MM.1S (cell line): ENCODE measurements around the gene FAM153A.
"Not testable (repeated sequence)": the region's sequence is repeated elsewhere in the genome, so short reads cannot be mapped to it uniquely, and the experiment has no call there.

Experiments used
- DNase-seq: peaks from one replicate; pipeline ENCODE4 v3.0.0-alpha.2; 2015
- H2AFZ ChIP-seq: fragments of 300-600 bp; sonication (generic); 2 replicates; pipeline ENCODE4 v1.6.0; 2016; ENCODE audit warnings: antibody characterized with exemption, low read length
- H3F3A ChIP-seq: fragments of 300-600 bp; sonication (generic); 2 replicates; pipeline ENCODE4 v1.6.1; 2016; ENCODE audit warnings: mild to moderate bottlenecking, antibody characterized with exemption, low read length, moderate library complexity, mixed read lengths; ENCODE audit not compliant: insufficient read depth
- H3K27ac ChIP-seq: fragments of 300-600 bp; sonication (generic); 2 replicates; pipeline ENCODE4 v1.5.1; 2016; ENCODE audit warnings: mild to moderate bottlenecking, low read length
- H3K27me3 ChIP-seq: fragments of 300-600 bp; sonication (generic); replicated peaks from 2 replicates; pipeline ENCODE4 v1.6.0; 2016; ENCODE audit warnings: low read length; ENCODE audit not compliant: insufficient read depth
- H3K36me3 ChIP-seq: fragments of 300-600 bp; sonication (generic); replicated peaks from 2 replicates; pipeline ENCODE4 v1.6.1; 2016; ENCODE audit warnings: mild to moderate bottlenecking, low read length, mixed read lengths; ENCODE audit not compliant: insufficient read depth
- H3K4me1 ChIP-seq: fragments of 300-600 bp; sonication (generic); 2 replicates; pipeline ENCODE4 v1.6.1; 2016; ENCODE audit warnings: low read length, mixed read lengths
- H3K4me2 ChIP-seq: fragments of 300-600 bp; sonication (generic); 2 replicates; pipeline ENCODE4 v1.6.0; 2016; ENCODE audit warnings: low read depth, low read length
- H3K4me3 ChIP-seq: fragments of 300-600 bp; sonication (generic); 2 replicates; pipeline ENCODE4 v1.5.1; 2016; ENCODE audit warnings: low read length, mixed read lengths
- H3K79me2 ChIP-seq: fragments of 300-600 bp; sonication (generic); 2 replicates; pipeline ENCODE4 v1.6.1; 2016; ENCODE audit warnings: mixed run types, low read length, mixed read lengths
- H3K9ac ChIP-seq: fragments of 300-600 bp; sonication (generic); 2 replicates; pipeline ENCODE4 v1.6.1; 2016; ENCODE audit warnings: low read length, mixed read lengths
- H3K9me2 ChIP-seq: fragments of 300-600 bp; sonication (generic); replicated peaks from 2 replicates; pipeline ENCODE4 v1.6.1; 2016; ENCODE audit warnings: mild to moderate bottlenecking, low read length, mixed read lengths; ENCODE audit not compliant: insufficient read depth
- H3K9me3 ChIP-seq: fragments of 300-600 bp; sonication (generic); replicated peaks from 2 replicates; pipeline ENCODE4 v1.6.1; 2016; ENCODE audit warnings: mild to moderate bottlenecking, low read length, mixed read lengths; ENCODE audit not compliant: insufficient read depth
- H4K20me1 ChIP-seq: fragments of 300-600 bp; sonication (generic); 2 replicates; pipeline ENCODE4 v1.6.1; 2016; ENCODE audit warnings: mild to moderate bottlenecking, low read length, moderate library complexity, mixed read lengths; ENCODE audit not compliant: insufficient read depth

The FAM153A gene

GRCh38 chr5:177771206-177771605 is 11.5 kb downstream of the FAM153A start:
- not testable (repeated sequence) for H2AFZ ChIP-seq, H3K9me2 ChIP-seq, H4K20me1 ChIP-seq, H3K27ac ChIP-seq, H3K4me1 ChIP-seq, H3K9me3 ChIP-seq, H3K4me2 ChIP-seq, DNase-seq, H3F3A ChIP-seq, H3K27me3 ChIP-seq, H3K4me3 ChIP-seq, H3K79me2 ChIP-seq, H3K9ac ChIP-seq, H3K36me3 ChIP-seq

GRCh38 chr5:177770646-177771045 is 12.1 kb downstream of the FAM153A start:
- not testable (repeated sequence) for H3K4me3 ChIP-seq, H3F3A ChIP-seq, H2AFZ ChIP-seq, H3K27ac ChIP-seq, H3K9me3 ChIP-seq, H3K9me2 ChIP-seq, DNase-seq, H3K9ac ChIP-seq, H4K20me1 ChIP-seq, H3K36me3 ChIP-seq, H3K27me3 ChIP-seq, H3K79me2 ChIP-seq, H3K4me2 ChIP-seq, H3K4me1 ChIP-seq

- H3K9me2 ChIP-seq, H3K36me3 ChIP-seq, H3K4me2 ChIP-seq, DNase-seq, H3K27me3 ChIP-seq, H3F3A ChIP-seq, H3K4me1 ChIP-seq, H4K20me1 ChIP-seq, H3K9me3 ChIP-seq, H2AFZ ChIP-seq, H3K79me2 ChIP-seq, H3K4me3 ChIP-seq, H3K27ac ChIP-seq, H3K9ac ChIP-seq: not testable (repeated sequence)
Observed at GRCh38 chr5:177763737-177764508, 18.8 kb downstream of the FAM153A start.

GRCh38 chr5:177760954-177761353 is 21.7 kb downstream of the FAM153A start:
- H3K9me3 ChIP-seq, H3K9ac ChIP-seq, H2AFZ ChIP-seq, H3K27me3 ChIP-seq, H3K4me2 ChIP-seq, H3K36me3 ChIP-seq, H3F3A ChIP-seq, H3K4me1 ChIP-seq, H4K20me1 ChIP-seq, H3K9me2 ChIP-seq, H3K79me2 ChIP-seq, H3K4me3 ChIP-seq, H3K27ac ChIP-seq, DNase-seq: not testable (repeated sequence)

GRCh38 chr5:177747354-177747753 is 35.3 kb downstream of the FAM153A start:
- H3K27me3 ChIP-seq, H2AFZ ChIP-seq, H4K20me1 ChIP-seq, H3K27ac ChIP-seq, H3K9me2 ChIP-seq, H3K36me3 ChIP-seq, DNase-seq, H3K9ac ChIP-seq, H3K79me2 ChIP-seq, H3K4me1 ChIP-seq, H3K4me2 ChIP-seq, H3K4me3 ChIP-seq, H3K9me3 ChIP-seq, H3F3A ChIP-seq: not testable (repeated sequence)

- H3K79me2 ChIP-seq, H4K20me1 ChIP-seq, H3K4me3 ChIP-seq, H3K4me2 ChIP-seq, H3K4me1 ChIP-seq, H3K9me3 ChIP-seq, H3F3A ChIP-seq, H3K36me3 ChIP-seq, H3K9ac ChIP-seq, H3K27ac ChIP-seq, H3K27me3 ChIP-seq, H2AFZ ChIP-seq, DNase-seq, H3K9me2 ChIP-seq: not testable (repeated sequence)
Observed at GRCh38 chr5:177724858-177725257, 57.8 kb downstream of the FAM153A start.

GRCh38 chr5:177723831-177724485 is 58.7 kb downstream of the FAM153A start:
- H3K4me2 ChIP-seq, H2AFZ ChIP-seq: not testable (repeated sequence)

GRCh38 chr5:177722829-177723228 is 59.9 kb downstream of the FAM153A start:
- H3K27me3 ChIP-seq, H2AFZ ChIP-seq, H3K4me1 ChIP-seq, H3K36me3 ChIP-seq, H3K27ac ChIP-seq, H3K4me3 ChIP-seq, H3K9me2 ChIP-seq, DNase-seq, H4K20me1 ChIP-seq, H3K79me2 ChIP-seq, H3K9me3 ChIP-seq, H3F3A ChIP-seq, H3K4me2 ChIP-seq, H3K9ac ChIP-seq: not testable (repeated sequence)

More at GRCh38 chr5:177723831-177724485, 58.7 kb downstream of the FAM153A start:
- H3K9me2 ChIP-seq, H3K9me3 ChIP-seq, H3K79me2 ChIP-seq, H3F3A ChIP-seq, H3K36me3 ChIP-seq, H3K27me3 ChIP-seq, H3K27ac ChIP-seq, DNase-seq, H3K4me1 ChIP-seq, H3K9ac ChIP-seq, H3K4me3 ChIP-seq, H4K20me1 ChIP-seq: not testable (repeated sequence)
